Epithelial cell of prostate (primary cell): ENCODE results near the gene C2CD3.

Experiments
- DNase-seq: peaks from one replicate; pipeline ENCODE4 v3.0.0-alpha.2; 2011; ENCODE audit warnings: low read depth, low spot score
- H3K27ac ChIP-seq: fragments of 450-650 bp; 2 replicates; pipeline ENCODE4 v1.5.1; 2017; ENCODE audit warnings: mild to moderate bottlenecking

Gene C2CD3

DNA sequence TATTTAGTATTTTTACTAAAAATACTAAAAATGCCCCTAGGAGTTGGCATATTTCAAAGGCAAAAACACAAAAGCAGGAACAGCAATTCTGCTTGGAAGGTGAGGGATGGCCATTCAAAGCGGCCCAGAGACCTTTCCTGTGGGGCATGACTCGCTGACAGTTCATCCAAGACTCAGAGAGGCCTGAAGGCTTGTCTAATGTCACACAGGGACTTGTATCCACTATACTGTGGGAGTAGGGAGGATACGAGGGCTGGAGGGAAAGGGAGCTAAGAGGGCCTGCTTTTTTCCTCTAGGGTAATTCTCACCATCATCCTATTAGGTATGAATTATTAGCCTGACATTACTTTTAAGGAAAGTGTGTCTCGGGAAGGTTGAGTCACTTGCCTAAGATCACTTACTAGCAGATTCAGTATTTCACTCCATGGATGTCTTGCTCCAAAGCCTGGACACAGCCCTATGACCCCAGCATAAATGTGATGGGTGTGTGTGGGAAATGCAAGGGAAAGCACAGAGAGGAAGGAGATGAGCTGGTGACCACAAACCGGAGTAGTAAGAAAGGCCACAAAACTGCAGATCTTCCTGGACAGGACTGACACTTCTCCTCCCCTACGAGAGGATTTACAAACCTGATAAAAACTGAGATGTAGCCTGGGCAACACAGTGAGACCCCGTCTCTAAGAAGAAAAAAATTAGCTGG is 145.2 kb downstream of the C2CD3 start:
- DNase-seq: no peak
- peak overlapping the region; percentile 27 for H3K27ac ChIP-seq

- peak overlapping the region; percentile 27 for H3K27ac ChIP-seq
- DNase-seq: no peak
Observed at GRCh38 chr11:74024261-74025029, 146.4 kb downstream of the C2CD3 start.

DNA sequence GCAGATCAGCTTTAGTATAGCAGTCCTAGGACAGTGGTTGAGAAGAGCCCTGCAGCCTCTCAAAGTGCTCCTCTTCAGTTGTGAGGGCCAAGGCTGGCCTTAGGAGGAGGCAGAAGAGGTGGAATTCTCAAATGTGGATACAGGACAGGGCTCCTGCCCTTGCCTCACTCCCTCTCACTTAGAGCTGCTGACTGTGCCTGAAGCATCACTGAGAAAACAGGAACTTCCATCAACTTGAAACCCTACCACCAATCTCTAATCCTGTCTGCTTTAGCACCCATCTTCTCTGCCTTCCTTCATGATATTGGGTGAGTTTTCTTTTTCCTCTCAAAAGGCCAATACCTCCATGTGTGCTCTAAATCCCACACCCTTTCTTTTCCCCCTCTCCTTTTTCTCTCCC is 147.5 kb downstream of the C2CD3 start:
- DNase-seq: no peak
- H3K27ac ChIP-seq: no peak overlapping the region

- no peak for DNase-seq
- no peak overlapping the region for H3K27ac ChIP-seq
Observed at GRCh38 chr11:74022546-74022945, 148.3 kb downstream of the C2CD3 start.

DNA sequence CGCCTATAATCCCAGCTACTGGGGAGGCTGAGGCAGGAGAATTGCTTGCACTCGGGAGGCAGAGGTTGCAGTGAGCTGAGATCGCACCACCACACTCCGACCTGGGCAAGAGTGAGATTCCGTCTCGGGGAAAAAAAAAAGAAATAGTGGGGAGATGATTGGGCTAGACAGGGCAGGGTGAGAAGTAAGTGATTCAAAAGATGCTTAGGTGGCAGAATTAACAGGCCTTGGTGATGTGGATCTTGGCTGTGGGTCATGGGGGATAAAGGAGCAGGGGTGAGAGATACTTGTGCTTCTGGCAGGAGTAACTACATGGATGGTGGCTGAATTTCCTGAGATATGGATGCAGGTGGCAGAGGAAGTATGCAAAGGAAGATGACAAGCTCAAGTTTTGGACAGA is 148.8 kb downstream of the C2CD3 start:
- DNase-seq: no peak
- H3K27ac ChIP-seq: no peak overlapping the region

- H3K27ac ChIP-seq: no peak overlapping the region
Observed at GRCh38 chr11:74020539-74020938, 150.3 kb downstream of the C2CD3 start.

GRCh38 chr11:74019860-74020259 is 150.9 kb downstream of the C2CD3 start:
- H3K27ac ChIP-seq: peak overlapping the region; percentile 9
- no peak for DNase-seq

More at GRCh38 chr11:74020539-74020938, 150.3 kb downstream of the C2CD3 start:
- DNase-seq: no peak

DNA sequence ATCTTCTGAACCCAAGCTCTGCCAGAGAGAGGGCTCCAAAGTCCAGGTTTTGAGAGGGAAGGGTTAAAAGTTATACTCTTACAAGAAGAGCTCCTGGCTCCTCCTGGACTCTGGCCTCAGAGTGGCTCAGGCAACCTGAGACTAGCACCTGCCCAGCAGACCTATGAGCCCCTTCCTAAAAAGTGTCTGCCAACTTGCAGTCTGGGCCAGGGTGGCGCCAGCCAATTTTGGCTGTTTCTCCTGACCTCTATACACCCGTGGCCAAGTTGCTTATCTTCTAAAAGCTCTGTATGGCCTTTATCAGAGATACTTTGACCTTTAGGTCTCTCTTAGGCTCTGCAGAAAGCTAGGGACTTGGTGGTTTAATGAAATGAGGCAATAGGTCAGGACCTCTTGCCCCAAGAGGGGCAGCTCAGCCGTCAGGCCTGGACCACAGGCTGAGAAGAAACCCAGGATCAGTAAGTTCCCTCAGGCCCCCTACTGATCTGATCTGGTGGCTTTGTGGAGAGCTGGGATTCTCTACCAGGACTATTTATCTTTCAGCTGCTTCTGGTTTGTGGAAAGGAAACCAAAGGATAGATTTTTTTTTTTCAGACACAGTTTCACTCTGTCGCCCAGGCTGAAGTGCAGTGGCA is 151.6 kb downstream of the C2CD3 start:
- DNase-seq: no peak
- peak overlapping the region; percentile 9 for H3K27ac ChIP-seq

DNA sequence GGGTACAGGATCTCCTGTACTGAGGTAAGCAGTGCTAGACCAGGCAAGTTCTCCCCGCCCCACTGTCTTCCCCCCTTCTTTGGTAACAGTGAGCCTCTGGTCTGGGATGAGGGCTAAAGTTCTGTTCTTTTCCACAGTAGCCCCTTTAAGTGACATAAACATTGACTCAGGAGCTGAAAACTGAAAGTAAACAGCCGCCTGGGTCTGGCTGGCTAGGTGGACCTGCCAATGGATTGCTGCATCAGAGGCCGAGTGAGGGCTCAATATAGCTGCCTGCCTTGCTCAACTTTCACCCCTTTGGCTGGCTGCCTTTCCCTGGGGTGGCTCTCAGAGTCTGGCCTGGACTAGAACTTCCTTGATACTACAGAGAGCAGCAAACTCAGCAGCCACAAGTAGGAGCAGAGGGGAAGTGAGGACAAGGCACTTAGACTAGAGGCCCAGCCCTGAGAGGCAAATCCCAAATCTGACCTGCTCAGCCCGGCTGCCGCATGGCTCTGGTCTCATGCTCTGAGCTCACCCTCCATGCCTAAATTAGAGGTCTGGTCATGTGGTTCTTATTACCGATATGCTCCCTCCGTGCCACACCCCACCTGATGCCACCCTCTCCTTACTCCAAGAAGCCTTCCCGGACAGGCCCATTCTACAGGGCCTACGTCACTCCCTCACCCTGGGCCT is 152.3 kb downstream of the C2CD3 start:
- DNase-seq: no peak
- peak overlapping the region; percentile 5 for H3K27ac ChIP-seq

DNA sequence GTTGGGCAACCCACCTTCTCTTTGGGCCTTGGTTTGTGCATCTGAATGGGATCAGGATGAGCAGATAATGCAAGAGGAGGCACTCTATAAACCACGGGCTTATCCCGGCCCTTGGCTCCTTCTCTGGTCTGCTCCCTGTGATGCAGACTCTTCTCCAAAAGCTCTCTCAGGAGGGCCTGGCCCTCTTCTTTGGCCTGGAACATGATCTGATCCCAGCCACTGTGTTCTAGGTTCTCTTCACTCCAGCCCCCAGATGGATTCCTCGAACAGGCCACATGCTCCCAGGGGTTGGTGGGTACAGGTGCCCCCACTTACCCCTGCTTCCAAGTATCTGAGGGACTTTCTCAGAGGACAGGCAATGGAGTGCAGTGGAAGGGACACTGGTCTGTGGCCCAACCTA is 153.2 kb downstream of the C2CD3 start:
- no peak for DNase-seq
- H3K27ac ChIP-seq: no peak overlapping the region

DNA sequence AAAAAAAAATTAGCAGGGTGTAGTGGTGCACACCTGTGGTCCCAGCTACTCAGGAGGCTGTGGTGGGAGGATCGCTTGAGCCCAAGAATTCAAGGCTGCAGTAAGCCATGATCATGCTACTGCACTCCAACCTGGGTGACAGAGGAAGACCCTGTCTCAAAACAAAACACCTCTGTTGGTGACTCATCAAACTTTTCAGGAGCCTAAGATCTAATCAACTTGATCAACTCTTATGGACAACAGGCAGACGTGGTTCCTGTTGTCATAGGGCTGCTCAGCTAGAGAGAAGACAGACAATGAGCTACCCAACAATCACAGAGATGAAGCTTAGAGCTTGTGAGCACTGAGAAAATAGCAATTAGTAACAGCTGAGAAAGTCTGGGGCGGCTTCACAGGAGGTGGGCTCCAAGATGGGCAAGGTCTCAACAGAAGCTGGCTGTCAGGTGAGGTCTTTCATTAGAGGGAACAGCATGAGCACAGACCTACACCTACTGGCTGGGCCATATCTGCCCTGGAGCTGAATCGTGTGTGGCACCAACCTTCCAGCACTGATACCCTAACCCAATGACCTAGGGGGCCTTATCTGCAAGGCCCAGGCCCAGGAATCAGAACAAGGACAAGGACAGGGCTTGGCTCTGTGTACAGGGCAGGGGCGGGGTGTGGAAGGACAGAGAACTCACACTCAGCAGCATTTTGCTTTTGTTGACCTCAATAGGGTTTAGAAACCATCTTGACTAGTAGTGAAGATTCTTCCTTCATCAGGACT is 154.7 kb downstream of the C2CD3 start:
- H3K27ac ChIP-seq: no peak overlapping the region
- DNase-seq: no peak

DNA sequence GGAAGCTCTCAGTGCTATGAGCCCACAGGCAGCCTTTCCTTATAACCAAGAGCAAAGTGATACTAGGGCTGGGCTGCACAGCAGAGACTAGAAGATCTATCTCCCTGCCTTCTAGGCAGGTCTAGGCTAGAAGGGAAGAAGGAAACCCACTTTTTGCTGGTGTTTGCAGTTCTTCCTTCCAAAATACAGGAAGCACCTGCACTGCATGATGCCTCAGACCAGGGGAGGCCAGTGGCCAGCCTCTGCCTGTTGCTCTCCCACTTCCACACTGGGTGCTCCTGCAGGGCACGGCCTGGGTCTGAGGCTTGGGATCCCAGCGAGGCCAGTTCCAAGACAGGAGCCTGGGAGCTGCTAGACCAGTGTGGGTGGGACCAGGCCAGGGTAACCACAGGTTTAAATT is 155.9 kb downstream of the C2CD3 start:
- DNase-seq: no peak
- H3K27ac ChIP-seq: no peak overlapping the region

- H3K27ac ChIP-seq: no peak overlapping the region
- no peak for DNase-seq
Observed at GRCh38 chr11:74013141-74013540, 157.7 kb downstream of the C2CD3 start.

GRCh38 chr11:74012074-74012809 is 158.6 kb downstream of the C2CD3 start:
- H3K27ac ChIP-seq: no peak overlapping the region
- no peak for DNase-seq

DNA sequence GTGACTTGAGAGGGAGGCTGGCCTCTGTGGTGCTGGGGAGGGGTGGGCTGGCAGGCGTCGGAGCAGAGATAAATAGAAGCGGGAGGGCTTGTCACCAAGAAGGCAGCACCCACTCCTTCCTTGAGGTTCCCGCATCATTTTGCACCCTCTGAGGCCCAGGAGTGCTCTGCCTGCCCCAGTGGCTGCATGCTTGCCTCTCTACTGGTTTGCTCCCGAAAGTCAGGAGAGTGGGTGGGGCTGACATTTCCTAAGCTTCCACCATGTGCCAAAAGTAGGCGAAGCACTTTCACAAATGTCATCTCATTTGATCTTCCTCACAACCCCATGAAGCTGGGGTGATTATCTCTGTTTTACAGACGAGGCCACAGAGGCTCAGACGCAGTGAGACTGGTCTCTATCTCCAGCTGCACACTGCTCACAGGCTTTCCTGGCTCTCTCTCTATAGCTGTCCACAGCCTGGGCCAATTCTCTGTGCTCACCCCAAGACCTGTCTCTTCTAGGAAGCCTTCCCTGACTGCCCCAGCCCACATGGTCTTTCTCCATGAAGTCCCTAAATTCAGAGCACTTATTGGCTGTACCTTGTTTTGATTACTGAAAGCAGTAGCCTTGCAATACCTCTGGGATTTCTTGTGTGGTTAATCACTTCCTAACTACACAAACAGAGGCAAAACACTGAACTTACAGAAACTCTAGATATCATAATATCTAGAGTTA is 159.3 kb downstream of the C2CD3 start:
- no peak for DNase-seq
- no peak overlapping the region for H3K27ac ChIP-seq

GRCh38 chr11:74010306-74011300 is 160.2 kb downstream of the C2CD3 start:
- no peak for DNase-seq
- H3K27ac ChIP-seq: no peak overlapping the region

- no peak overlapping the region for H3K27ac ChIP-seq
- DNase-seq: no peak
Observed at GRCh38 chr11:74009675-74010305, 161.0 kb downstream of the C2CD3 start.
